Activated effector memory CD4-positive, alpha-beta T cell treated with anti-CD3 and anti-CD28 coated beads, Interleukin-2, amount 50 U/mL, for 16 hours (primary cell): ENCODE measurements around the gene GOLGA2.
"Not testable (repeated sequence)": the region's sequence is repeated elsewhere in the genome, so short reads cannot be mapped to it uniquely, and the experiment has no call there.

ENCODE experiments used
- DNase-seq: peaks from one replicate; pipeline ENCODE4 v3.0.0-alpha.2; 2020

GOLGA2 gene

DNA sequence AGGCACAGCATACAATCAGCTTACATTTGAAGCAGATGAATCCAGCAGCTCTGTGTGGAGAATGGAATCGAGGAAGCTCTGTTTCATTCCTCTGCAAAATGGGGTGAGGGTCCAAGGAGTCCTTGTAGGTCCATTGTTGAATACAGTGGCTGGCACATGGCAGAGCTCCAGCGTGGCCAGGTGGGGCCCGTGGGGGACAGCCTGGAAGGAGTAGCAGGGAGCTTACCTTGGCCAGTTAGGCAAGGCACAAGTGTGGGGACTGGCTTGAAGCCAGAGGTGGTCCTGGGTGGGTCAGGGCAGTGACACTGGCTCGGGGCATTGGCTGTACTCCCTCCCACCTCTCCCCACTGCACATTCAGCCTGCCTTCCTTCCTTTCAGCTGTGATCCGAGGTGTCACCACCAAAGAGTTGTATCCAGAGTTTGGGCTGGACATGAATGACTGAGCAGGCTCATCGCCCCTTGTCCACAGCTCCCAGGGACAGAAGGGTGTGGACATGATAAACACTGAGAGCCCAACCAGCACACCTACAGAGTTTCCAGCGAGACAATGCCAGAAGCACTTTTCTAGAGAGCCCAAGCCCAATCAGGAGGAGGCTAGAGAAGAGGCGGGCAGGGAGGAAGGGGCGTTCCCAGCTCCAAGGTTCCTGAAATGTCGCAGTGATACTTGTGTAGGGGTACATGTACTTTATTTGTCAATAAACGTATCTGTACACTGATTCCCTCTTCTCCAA lies 12.6 kb upstream of the GOLGA2 start:
- no peak for DNase-seq

DNA sequence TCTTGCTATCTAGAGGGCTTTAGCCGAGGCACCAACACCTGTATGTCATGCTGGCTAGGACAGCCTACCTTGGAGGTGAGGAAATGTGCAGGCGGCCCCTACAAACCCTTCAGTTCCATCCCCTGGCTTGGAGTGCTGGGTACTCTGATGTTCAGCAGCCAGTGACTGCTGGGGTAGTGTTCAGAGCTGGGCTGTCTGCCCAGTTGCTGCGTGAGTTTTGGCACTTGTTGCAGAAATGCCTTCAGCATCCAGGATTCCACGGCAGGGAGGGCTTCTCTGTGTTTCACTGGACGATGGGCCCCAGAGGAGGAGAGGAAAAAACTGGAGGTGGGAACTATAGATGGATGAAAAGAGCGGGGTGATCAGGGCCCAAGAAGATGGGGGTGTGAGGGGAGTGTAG lies 10.6 kb upstream of the GOLGA2 start:
- DNase-seq, result no peak

DNA sequence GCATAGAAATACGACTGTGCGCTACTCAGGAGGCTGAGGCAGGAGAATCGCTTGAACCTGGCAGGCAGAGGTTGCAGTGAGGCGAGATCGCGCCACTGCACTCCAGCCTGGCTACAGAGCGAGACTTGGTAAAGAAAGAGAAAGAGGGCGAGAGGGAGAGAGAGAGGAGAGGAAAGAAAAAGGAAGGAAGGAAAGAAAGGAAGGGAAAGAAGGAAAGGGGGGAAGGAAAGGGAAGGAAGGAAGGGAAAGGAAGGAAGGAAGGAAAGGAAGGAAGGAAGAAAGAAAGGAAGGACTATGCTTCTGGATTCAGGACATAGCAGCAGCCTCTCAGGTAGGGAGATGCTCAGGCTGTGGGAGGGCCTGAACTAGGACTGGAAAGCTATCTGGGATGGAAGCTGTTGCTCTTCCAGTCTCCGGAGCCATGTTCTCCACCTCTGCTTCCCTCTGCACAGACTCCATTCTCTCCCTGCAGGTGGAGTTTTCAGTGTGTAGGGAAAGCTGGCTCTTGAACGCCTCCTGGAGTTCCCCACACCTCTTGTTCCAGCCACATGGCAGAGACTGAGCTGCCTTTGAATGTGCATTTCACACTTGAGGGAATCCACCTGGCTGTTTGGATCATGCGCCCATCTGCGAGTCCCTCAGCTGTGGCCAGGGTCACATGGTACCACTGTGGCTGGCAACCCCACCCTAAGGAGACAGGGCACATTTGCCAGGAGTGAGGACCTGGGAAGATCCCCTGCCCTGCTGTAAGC lies 9.4 kb upstream of the GOLGA2 start:
- no peak for DNase-seq

DNA sequence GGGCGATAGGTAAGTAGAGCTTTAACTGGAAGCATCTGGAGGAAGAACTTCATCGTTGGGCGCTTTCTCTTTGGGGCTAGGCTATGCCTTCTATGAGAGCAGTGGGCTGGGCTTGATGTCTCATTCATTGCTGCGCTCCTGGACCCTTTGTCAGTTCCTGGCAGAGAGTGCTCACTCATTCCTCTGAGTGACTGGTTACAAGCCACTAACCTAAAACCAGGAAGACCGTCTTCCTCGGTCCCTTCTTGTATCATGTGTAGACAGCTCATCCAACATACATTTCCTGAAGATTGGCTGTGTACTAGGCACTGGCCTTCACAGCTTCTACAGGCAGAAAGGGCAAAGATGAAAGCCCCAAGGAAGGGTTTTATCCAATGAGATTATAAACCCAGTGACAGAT lies 6.7 kb upstream of the GOLGA2 start:
- DNase-seq, result no peak

DNA sequence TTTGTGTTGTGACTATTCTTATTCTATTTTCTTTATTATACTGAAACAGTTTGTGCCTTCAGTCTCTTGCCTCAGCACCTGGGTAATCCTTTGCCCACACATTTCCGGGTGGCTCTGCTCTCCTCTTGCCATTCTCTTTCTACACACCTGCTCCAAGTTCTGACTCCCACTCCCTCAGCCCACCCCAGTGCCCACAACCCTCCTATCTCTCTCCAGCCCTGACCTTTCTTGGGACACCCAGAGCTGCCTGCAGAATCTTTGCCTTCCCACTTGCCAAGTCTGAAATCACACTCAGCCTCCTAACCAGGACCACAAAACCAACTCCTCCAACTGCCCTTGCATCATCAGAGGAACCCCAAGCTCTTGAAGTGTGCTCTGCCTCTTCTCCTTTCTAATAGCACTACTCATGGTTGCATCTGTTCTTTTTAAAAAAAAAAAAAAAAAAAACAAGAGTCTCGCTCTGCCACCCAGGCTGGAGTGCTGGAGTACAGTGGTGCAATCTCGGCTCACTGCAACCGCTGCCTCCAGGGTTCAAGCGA lies 4.3 kb upstream of the GOLGA2 start:
- no peak for DNase-seq

DNA sequence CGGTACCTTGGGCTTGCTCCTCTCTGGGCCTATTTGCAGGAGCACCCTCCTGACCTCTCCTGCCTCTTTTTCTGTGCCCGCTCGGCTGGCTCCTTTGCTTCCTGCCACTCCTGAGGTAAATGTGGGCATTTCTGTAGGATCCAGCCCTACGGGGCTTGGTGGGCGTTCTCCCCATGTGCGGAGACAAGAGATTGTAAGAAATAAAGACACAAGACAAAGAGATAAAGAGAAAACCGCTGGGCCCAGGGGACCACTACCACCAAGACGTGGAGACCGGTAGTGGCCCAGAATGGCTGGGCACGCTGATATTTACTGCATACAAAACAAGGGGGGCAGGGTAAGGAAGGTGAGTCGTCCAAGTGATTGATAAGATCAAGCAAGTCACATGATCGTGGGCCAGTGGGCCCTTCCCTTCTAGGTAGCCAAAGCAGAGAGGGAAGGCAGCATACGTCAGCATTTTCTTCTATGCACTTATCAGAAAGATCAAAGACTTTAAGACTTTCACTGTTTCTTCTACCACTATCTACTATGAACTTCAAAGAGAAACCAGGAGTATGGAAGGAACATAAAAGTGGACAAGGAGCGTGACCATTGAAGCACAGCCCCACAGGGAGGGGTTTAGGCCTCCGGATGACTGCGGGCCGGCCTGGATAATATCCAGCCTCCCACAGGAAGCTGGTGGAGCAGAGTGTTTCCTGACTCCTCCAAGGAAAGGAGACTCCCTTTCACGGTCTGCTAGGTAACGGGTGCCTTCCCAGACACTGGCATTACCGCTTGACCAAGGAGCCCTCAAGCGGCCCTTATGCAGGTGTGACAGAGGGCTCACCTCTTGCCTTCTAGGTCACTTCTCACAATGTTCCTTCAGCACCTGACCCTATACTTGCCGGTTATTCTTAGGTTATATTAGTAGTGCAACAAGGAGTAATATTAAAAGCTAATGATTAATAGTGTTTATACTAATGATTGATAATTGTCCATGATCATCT lies 3.6 kb upstream of the GOLGA2 start:
- not testable (repeated sequence) for DNase-seq

DNA sequence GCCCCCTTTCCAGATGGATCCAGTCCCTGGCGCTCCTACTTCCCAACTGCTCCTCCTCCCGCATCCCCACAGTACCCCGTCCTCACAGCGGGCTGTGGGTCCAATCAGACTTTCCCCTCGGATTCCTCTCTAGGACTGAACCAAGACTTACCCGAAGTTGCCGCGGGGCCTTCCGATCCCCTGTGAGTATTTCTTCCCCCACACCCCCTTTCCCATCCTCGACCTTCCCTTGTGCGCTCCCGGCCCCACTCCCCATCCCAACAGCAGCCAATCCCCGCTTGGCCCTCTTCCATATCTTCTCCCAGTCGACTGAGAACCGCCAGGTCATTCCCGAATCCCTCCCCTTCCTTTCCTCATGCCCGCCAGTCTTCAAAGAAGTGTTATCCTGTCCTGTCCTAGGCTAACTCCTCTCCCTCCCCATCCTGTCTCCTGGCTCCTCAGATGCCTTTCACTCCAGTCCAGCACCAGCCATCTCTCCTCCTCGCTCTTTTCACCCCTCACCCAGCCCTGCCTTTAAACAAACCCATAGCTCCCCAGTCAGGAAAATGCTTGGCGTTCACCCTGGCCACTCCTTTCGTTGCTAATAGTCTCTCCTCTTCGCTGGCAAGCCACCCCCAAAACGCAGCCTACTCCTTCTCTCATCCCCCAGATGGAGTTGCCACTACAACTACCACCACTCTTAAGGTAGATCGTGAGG lies 915 bp upstream of the GOLGA2 start:
- no peak for DNase-seq

DNA sequence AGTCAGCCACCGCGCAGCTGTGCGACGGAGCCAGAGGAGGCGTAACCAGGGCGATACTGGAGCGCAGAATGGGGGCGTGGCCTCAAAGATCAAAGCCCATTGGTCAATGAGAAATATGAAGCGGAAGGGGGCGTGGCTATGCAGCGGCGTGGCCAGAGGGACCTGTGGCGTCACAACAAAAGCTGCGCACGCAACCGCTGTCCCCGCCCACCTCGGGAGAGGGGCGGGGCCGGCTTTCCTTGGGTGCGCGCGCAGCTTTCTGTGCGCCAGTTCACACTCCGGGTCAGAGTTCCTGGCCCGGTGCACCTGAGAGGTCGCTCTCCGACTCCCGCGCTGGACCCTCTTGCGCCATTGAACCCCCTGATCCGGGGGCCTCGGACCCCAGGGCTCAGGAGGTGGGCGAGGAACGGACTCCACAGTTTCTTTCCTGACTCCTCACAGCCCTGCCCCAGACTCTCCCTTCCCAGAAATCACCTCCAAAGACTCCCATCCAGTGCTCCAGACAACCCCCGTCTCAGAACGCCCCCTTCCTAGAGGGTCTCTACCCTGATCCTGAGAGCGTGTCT lies 284 bp upstream of the GOLGA2 start, which contains the start of gene SWI5:
SWI5 (plus strand) TSS at position 269 of the 566 bp plus-strand sequence.
- peak; percentile 100 for DNase-seq

DNA sequence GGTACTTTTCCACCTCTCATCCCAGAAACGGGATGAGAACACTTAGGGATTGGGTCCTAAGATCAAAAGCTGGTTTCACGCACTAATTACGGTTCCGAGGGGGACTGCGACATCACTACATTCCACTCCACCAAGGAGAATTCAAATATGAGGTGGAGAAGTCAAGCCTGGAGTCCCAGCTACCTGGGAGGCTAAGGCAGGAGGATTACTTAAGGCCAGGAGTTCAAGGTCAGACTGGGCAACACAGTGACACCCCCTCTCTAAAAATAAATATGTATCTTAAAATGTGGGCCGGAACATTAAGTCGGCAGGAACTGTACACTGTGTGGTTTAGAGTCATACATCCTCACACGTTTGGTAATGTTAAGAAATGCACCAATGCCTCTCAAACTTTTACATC lies 1.6 kb downstream of the GOLGA2 start:
- DNase-seq, result no peak

DNA sequence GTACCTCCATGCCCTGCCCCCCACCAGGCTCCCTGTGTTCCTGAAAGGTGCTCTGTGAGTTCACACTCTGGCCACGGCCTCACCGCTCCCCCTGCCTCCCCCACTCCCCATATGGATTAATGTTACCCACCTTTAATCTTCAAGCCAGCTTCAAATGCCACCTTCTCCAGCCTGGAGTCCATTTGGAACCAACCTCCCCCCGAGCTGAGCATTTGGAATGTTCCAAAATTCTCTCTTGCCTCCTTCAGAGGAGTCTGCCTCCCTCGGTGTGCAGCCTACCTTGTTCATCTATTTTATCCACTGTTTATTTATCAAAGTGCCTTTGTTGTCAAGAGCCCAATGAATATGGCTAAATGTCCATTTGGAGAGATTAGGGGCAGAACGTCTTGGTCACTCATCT lies 4.3 kb downstream of the GOLGA2 start:
- no peak for DNase-seq

DNA sequence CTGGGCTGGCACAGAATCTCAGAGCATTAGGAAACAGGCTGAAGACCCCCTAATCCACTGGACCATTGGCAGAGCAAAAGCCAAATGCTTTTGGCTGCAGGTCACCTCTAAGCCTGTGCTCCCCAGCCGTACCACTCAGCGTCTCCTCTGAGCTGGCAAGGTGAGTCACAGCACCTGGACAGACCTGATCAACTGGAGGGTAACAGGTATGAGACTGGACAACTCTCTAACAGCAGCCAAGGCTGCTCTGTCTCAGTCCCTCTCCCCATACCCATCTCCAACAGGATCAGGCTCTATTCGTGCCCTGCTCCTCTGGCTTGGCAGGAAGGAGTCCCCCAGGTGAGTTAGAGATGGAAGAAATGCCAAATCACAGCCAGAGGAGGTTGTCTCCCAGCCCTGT lies 4.7 kb downstream of the GOLGA2 start:
- no peak for DNase-seq

DNA sequence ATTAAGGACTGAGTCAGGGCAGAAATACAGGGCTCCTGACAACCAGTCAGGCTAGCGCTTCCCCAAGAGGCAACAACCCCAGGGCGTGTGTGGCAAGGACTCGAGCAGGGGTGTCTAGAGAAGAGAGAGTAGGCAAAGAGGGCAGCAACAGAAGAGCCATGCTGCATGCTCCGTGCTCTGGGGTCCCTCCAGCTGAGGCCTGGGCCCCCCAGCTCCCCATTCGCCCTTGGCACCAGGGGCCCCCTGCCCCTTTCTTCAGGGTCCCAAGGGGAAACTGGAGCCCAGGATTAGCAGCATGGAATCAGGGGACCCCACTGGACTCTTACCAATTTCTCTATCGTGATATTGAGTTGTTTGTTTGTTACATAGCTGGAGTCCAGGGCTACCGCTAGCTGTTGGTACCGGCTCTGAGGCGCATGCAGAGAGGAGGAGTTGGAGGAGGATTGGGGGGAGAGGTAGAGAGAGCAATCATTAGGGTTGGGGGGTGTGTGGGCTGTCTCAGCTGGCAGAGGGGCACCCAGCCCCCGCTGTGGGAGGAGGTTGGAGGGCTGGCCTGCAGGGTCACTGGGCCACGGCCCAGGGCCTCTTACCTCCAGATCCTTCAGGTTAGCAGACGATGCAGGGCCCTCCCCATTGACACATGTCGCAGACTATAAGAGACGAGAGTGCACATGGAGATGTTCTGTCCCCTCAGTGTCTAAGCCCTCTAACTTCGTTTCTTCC lies 8.8 kb downstream of the GOLGA2 start:
- no peak for DNase-seq

DNA sequence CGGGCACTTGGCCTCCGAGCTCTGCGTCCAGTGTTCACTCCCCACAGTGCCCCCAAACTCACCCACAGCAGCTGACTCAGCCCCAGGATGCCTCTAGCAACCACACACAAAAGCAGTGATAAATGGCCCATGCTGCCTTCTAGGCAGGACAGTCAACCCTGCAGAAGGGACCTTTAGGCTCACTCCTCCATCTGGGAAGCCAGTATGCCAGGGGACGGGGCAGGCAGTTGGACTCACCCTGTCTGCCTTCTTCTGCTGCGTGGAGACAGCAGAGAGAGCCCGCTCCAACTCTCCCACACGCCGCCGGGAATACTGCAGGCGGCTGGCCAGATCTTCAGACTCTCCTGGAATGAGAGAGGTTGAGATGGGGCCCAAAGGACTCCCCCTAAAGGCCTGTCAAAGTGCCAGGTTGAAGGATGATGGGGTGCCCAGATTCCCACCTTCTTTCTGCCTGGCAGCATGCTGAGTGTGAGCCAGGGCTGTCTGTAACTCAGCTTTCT lies 10.4 kb downstream of the GOLGA2 start:
- DNase-seq, result no peak

DNA sequence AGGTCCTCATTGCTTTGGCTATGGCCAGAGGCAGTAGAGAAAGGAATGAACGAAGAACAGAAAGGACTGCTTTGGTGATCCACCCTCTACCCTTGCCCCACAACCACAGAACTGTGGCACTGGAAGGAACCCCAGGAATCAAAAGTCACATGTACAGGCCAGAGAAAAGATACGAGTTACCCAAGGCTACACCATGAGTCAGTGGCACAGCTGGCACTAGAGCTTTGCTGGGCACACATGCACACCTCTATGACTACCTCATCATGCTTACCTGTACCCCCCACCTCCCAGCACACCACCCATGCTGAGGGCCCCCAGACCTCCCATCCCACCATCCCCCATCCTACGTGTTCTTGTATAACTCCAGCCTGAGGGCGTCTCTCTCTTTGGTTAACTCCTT lies 13.1 kb downstream of the GOLGA2 start:
- no peak for DNase-seq

DNA sequence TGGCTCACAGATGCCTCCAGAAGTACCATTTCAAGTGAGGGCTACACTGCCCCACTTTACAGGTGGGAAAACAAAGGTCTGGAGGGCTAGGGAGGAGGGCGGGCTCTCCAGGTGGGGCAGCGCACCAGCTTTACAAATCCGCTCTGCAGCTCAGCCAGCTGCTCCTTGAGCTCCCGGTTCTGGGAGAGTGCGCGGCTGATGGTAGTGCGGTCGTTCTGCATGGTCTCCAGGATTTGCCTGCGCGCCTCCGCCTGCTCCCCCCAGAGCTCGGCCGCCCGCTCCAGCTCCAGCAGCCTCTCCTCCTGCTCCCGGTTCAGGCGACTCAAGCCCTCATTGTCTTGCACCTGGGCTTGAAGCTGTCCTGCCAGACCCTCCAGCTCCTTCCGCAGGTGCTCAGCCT lies 15.5 kb downstream of the GOLGA2 start:
- no peak for DNase-seq

DNA sequence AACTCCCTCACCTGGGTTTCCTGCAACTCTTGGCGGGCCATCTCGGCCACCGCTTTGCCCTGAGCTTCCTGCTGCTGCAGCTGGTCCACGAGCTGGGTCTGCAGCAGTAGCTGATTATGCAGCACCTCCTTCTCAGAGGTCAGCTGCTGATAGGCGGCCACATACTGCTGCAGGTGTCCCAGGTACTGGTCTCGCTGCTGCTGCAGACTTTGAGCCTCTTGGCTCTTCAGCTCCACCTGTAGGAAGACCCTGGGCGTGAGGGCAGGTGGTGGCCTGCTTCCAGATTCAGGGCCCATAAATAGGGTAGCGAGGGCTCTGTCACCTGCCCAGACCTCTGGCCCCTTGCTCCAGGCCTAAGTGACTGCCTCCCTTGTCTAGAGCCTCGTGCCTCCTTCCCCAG lies 16.7 kb downstream of the GOLGA2 start:
- no peak for DNase-seq

DNA sequence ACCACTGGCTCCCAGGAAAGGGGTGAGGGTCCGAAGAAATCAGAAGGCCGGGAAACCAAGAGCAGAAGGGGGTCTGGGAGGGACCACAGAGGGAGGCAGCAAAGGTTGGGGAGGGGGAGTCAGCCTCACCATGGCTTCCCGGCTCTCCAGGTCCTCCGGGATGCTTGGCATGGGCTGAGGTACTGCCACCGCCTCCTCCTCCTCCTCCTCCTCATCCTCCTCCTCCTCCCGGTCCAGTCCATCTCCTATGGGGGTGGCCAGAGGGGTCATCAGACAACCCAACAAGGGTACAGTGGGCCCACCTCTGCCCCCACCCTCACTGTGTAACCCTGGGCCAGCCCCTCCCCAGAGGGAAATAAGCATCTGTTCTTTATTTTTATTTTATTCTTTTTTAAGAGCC lies 17.5 kb downstream of the GOLGA2 start:
- no peak for DNase-seq

DNA sequence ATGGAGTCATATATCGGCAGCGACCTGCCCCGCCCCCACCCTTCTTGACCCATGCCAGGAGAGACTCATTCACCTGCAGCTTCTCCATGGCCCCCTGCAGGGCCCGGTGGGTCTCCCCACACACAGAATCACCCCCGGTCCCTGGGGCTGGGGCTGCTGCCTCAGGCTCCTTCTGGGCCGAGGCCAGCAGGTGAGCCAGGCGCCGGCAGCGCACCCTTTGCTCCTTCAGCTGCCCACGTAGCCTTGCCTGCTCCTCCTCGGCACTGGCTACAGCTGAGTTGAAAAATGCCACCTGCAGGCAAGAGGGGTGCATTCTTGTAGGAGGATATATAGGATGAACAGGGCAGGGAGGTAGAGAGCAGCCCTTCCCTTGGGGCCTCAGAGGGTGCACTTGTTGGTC lies 17.9 kb downstream of the GOLGA2 start:
- DNase-seq, result no peak

DNA sequence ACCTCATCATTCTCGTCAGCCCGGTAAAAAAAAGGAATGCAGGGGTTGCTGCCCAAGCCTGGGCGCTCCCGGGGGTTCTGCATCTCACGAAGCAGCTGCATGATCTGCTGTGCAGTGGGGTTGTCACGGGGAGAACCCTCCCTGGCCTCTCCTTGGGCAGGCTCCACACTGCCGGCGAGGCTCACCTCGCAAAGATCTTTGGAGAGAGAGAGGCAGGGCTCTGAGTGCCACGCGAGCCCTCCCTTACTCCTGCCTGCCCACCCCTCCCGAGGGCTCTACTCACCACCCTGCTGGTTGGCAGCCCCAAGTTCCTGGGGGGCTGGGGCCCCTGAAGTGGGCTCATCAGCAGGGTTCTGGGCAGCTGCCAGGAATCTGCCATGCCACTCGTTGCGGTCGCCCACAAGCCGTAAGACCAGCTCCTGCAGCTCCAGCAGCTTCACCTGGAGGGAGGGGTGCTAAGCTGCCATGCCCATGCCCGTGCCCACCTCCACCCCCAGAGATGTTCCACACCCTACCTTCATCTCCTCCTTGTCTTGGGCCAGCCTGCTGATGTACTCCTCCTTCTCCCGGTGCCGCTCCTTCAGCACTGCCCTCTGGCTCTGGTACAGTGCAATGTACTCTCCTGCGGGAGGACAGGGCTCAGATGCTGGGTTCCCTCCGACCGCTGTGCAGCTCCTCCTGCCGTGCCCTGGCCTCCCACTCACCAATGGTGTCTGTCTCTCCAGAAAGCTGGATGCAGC lies 18.6 kb downstream of the GOLGA2 start:
- no peak for DNase-seq
